Activated T-cell treated with anti-CD3 and anti-CD28 coated beads for 24 hours (primary cell): Measurements from ENCODE around the gene XCR1.
"Not testable (repeated sequence)": the region's sequence is repeated elsewhere in the genome, so short reads cannot be mapped to it uniquely, and the experiment has no call there.

Source experiments
- DNase-seq: peaks from one replicate; pipeline ENCODE4 v3.0.0-alpha.2; 2020; ENCODE audit warnings: low read depth

XCR1 gene

GRCh38 chr3:46006238-46007032 is 20.8 kb downstream of the XCR1 start:
- DNase-seq, result no peak

DNA sequence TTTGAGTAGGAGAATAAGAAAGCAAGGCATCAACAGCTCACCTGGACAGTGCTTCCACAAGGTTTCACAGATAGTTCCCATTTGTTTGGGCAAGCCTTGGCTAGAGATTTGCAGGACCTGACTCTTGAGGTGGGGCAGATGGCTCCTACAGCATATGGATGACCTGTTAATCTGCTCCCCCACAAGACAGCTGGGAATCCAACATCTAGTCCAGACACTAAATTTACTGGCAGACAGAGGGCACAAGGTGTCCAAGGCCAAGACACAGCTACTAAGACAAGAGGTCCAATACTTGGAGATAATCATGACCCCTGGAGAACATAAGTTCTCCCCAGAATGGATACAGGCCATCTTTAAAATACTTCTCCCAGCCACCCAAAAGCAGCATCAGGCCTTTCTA is 23.6 kb downstream of the XCR1 start:
- not testable (repeated sequence) for DNase-seq

DNA sequence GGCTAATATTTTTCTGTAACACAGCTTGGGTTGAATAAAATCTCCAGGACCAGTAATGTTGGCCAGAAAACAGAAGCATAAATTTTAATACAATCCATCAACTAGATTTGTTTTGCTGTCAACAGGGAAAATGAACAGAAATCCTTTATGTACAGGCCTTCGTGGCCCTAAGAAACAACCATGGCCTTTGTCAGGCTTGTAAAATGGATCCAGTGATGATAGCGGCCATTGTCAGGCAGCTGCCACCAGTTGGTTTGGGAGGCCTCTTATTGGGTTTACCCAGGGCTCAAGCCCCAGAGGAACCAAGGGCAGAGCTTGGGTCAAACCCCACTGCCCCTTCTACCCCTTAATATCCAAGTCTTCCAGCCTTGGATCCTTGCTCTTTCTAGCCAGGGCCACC is 26.1 kb downstream of the XCR1 start:
- no peak for DNase-seq

- DNase-seq, result no peak
These were observed 29.3 kb downstream of the XCR1 start for GRCh38 chr3:45997942-45998341.

DNA sequence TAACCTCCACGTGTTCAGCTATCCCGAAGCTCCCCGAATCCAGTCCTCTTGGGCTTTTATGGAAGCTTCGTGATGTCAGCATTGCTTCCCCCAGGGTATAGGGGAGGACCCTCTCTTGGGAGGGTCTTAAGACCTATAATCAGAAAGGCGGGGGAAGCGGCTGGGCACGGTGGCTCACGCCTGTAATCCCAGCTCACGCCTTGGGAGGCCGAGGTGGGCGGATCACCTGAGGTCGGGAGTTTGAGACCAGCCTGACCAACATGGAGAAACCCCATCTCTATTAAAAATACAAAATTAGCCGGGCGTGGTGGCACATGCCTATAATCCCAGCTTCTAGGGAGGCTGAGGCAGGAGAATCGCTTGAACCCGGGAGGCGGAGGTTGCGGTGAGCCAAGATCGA is 29.8 kb downstream of the XCR1 start:
- not testable (repeated sequence) for DNase-seq

DNA sequence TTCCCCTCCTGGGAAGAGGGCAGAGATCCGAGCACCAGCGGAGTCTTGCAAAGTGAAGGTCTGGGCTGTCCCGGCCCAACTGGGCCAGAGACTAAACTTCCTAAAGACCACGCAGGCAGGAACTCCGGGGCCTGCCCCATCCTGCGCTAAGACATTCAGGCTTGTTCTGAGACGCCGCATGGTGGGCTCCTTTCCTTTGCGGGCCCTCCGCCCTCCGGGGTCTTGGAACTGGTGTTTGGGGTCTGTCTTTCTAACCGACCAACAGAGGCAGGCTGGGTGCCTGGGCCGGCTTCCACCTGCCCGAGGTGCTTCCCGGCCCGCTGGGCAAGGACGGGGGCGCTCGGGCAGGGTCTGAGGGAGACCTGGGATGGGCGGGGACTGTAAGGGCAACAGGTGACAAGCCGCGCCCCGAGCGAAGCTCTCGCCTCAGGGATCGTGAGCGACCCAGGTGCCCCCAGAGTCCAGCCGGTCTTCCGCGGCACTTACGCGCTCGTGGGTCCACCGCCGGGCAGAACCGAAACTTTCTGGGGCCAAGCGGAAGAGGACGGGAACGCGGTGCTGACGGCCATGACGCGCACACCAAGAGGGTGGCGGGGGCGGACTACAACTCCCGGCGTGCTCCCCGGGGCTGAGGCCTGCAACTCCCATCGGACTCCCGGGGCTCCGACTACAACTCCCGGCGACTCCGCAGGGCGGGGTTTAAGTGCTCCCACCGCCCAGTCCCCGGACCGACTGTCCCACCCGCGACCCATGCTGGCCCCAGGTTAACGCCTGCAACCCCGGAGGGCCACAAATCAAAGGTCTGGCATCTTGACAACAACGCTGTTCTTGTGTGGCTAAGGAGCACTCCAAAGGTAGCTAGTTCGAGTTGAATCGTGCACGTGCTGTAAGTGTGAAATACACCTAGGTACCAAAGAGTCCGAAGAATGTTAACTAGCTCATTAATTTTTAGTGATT is 31.8 kb downstream of the XCR1 start, which contains the start of gene FYCO1:
Gene FYCO1, minus strand, starts transcription at position 589 of the 957 bp plus-strand sequence. CDS start 10,914 bp downstream, outside the sequence.
- DNase-seq, result peak; percentile 80

DNA sequence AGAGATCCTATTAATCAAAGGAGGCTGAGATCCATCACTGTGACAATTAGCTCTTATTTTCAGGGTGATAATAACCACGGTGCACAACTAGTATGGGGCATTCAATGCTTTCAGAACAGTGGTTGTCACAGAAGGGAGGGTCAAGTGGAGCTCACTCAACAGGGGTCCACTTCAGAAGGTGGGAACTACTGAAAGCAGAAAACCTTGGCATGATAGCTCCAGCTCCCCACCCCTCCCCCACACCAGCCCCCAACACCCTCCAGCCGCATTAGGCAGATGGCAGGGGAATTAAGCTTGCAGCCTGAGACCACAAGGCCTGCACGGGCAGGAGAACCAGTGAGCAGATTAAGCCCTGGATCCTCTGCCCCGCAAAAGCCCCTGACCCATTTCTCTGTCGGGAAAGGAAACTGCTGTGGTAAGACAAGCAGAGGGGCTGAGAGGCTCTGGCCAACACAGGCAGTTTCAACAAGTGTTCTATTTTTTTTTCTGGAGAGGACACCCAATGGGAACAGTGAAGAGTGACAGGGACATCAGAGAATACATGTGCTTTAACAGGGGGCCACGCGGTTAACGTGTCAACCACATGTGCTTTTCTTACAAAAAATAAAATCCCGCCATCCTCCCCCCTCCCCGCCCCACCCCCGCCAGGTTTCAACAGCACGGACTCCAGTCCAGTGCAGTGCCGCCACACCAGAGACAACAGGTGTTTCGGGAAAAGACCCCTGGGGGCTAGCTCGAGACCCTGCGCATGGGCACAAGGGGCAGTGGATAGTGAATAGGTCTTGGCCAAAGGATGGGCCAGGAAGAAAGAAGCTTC is 32.7 kb downstream of the XCR1 start:
- peak; percentile 33 for DNase-seq

DNA sequence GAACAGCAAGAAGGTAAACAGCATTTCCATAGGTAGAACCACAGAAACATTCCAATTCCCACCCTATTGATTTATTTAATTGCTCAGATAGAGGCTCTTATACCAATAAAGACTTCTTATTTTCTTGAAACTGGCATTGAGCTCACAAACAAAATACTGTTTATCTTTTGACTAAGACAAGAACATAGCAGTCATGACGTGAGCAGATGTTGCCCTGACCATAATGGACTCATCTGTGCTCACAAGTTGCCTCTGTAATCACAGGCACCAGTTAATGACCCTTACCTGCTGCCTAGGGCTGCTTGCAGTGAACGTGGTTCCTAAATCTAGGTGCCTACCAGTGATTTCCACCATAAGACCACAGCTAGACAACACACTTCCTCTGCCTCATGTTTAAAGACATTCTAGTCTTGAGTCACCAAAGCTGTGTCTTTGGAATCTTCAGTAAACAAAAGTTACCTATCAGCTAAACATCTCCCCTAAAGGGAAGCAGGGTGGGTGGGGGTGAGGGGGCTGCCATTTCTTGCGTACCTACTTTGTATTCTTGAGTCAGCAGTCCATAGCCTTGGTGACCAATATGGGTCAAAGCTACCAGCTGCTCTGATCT is 33.8 kb downstream of the XCR1 start:
- no peak for DNase-seq

DNA sequence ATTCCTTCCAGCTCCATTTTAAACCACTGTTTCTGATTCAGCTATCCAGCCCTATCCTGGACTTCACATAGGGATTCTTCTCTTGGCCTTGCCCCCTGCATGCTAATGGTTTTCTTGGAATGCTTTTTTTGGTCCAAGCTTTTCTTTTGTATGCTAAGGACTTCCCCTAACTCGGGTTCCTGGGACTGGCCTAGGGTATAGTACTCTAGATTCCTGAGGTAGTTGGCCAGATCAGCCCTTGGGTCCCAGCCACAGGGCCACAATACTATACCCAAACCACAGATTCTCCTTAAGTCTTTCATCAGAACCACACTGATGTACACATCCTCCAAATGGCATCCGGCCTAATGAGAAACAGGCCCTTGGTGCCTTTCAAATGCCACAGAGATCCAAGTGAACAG is 34.5 kb downstream of the XCR1 start:
- DNase-seq, result no peak

GRCh38 chr3:45992133-45992729 is 35.1 kb downstream of the XCR1 start:
- no peak for DNase-seq

- DNase-seq, result no peak
These were observed 35.9 kb downstream of the XCR1 start for GRCh38 chr3:45991341-45991740.

DNA sequence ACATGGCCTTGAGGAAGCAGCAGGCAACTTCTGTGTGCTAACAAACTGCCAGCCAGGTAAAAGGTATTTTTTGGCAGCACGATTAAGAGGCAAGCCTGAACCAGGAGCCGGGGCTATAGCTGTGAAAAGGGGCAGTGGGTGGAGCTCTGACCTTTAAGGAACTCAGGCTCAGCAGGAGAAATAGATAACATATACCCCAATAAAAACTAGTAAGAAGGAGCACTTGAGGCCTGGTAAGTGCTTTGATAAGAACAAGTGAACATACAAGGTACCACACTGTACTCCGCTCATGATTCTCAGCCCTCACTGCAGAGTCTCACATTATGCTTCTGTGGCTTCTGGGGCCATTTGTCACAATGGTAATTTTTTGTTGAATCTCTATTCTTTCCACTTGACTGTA is 37.1 kb downstream of the XCR1 start:
- no peak for DNase-seq

GRCh38 chr3:45988804-45989203 is 38.5 kb downstream of the XCR1 start:
- no peak for DNase-seq

- no peak for DNase-seq
These were observed 38.9 kb downstream of the XCR1 start for GRCh38 chr3:45988362-45988761.

- no peak for DNase-seq
These were observed 39.7 kb downstream of the XCR1 start for GRCh38 chr3:45987368-45988291.

DNA sequence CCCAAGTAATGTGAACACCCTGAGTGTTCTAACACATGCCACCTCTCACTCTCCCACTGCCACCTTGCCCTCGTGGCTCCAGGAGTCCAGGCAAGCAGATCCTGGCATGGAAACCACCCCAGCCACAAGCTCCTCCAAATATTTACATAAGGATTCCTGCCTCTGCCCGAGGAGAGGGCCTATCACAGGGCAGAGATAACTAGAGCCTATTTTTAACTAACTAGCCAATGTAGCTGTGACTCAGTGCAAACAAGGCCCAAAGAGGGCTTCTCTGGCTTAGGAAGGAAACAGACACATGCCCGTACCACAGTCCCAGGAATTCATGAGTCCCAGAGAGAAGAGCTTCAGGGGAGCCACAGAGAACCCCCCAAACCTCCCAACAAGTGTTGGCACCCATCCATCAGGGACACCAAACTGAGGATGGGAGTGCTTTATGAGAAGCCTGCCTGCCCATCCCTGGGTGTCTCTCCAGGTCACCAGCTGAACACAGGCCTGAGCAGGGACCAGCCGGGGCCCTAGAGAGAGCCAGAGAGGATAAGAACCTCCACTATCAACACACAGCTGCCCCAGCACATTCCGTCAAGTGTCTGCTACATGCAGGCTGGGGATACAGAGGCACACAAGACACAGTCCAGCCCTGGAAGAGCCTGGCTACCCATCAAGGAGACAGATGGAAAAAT is 40.8 kb downstream of the XCR1 start:
- no peak for DNase-seq

DNA sequence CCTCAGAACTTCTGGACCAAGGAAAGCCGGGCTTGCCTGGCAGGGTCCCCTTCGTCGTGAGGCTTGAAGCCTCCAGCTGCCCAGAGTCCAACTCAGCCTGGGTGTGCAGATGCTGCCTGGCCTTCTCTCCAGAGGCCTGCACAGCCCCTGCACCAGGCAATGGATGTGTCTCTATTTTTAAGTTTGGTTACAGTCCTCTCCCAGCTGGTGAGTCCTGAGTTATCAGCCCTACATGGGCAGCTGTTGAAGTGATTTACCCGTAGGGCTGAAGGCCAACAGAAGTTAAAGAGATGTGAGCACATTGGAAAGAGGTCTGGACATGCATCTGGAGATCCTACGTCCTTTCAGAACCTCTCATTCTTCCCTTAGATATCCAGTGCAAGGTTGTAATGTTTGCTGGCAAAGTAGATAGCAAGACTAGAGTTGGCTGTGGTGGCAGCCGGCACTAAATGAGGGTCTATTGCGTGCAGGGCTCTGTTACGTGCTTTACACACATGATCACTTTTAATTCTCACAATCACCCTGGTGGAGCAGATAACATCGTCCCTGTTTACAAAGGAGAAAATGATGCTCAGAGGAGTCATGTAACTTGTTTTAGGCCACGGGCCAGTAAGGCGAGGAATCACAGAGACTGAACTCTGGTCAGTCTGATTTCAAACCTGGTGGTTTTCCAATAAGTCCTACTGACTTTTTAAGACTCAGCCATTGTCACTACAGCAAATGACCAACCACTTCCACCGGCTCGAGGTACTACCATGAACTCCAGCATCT is 41.6 kb downstream of the XCR1 start:
- DNase-seq, result no peak
